Parathyroid adenoma (tissue), 2 donors: ENCODE results near the gene CD81.

Experiments used
- H2AFZ ChIP-seq: fragments of 300-600 bp; sonication (generic); one replicate; pipeline ENCODE4 v1.7.0; 2017; ENCODE audit warnings: antibody characterized with exemption, mild to moderate bottlenecking
- H3K27ac ChIP-seq: fragments of 300-600 bp; sonication (generic); one replicate; pipeline ENCODE4 v1.7.0; 2017
- H3K27me3 ChIP-seq: fragments of 300-600 bp; sonication (generic); one replicate; pipeline ENCODE4 v1.7.0; 2017; ENCODE audit warnings: low read length; ENCODE audit not compliant: control insufficient read depth, insufficient read depth
- H3K36me3 ChIP-seq: fragments of 300-600 bp; sonication (generic); one replicate; pipeline ENCODE4 v1.7.0; 2017; ENCODE audit warnings: low read length; ENCODE audit not compliant: control insufficient read depth, insufficient read depth
- H3K4me1 ChIP-seq: fragments of 300-600 bp; sonication (generic); one replicate; pipeline ENCODE4 v1.7.0; 2017; ENCODE audit warnings: control low read depth
- H3K4me2 ChIP-seq: fragments of 300-600 bp; sonication (generic); one replicate; pipeline ENCODE4 v1.7.0; 2017; ENCODE audit warnings: low read length
- H3K4me3 ChIP-seq: fragments of 300-600 bp; sonication (generic); one replicate; pipeline ENCODE4 v1.7.0; 2017; ENCODE audit warnings: low read depth, low read length
- H3K79me2 ChIP-seq: fragments of 300-600 bp; sonication (generic); one replicate; pipeline ENCODE4 v1.7.0; 2017; ENCODE audit warnings: control low read depth
- H3K9ac ChIP-seq: fragments of 300-600 bp; sonication (generic); one replicate; pipeline ENCODE4 v1.7.0; 2017; ENCODE audit warnings: mild to moderate bottlenecking
- H3K9me3 ChIP-seq: fragments of 300-600 bp; sonication (generic); one replicate; pipeline ENCODE4 v1.7.0; 2017; ENCODE audit warnings: low read length; ENCODE audit not compliant: control insufficient read depth
- TF ChIP-seq, protein P1 (sequence below): fragments of 300-600 bp; sonication (generic); IDR thresholded peaks from one replicate; pipeline ENCODE4 v1.7.0; 2017; ENCODE audit warnings: antibody characterized with exemption, mild to moderate bottlenecking
- donor health status: primary hyperparathyroidism.

The CD81 gene

GRCh38 chr11:2368178-2368850 lies 8.8 kb upstream of the CD81 start:
- H2AFZ ChIP-seq, result no peak overlapping the region
- no peaks in the 10 kb centered on the region for H3K4me1 ChIP-seq
- no peaks in the 10 kb centered on the region for H3K79me2 ChIP-seq
- no peaks in the 10 kb centered on the region for H3K36me3 ChIP-seq
- no peak overlapping the region for H3K9ac ChIP-seq
- H3K9me3 ChIP-seq, result no peaks in the 10 kb centered on the region
- no peak overlapping the region for H3K4me3 ChIP-seq
- no peak overlapping the region for H3K27ac ChIP-seq
- H3K27me3 ChIP-seq, result no peaks in the 10 kb centered on the region
- TF ChIP-seq, protein P1, sequence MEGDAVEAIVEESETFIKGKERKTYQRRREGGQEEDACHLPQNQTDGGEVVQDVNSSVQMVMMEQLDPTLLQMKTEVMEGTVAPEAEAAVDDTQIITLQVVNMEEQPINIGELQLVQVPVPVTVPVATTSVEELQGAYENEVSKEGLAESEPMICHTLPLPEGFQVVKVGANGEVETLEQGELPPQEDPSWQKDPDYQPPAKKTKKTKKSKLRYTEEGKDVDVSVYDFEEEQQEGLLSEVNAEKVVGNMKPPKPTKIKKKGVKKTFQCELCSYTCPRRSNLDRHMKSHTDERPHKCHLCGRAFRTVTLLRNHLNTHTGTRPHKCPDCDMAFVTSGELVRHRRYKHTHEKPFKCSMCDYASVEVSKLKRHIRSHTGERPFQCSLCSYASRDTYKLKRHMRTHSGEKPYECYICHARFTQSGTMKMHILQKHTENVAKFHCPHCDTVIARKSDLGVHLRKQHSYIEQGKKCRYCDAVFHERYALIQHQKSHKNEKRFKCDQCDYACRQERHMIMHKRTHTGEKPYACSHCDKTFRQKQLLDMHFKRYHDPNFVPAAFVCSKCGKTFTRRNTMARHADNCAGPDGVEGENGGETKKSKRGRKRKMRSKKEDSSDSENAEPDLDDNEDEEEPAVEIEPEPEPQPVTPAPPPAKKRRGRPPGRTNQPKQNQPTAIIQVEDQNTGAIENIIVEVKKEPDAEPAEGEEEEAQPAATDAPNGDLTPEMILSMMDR, result no peak
- H3K4me2 ChIP-seq, result no peak overlapping the region

GRCh38 chr11:2368851-2369180 lies 8.3 kb upstream of the CD81 start:
- H3K27ac ChIP-seq, result no peak overlapping the region
- no peaks in the 10 kb centered on the region for H3K4me1 ChIP-seq
- no peaks in the 10 kb centered on the region for H3K36me3 ChIP-seq
- no peak overlapping the region for H3K4me3 ChIP-seq
- TF ChIP-seq, protein P1, result no peak
- no peaks in the 10 kb centered on the region for H3K27me3 ChIP-seq
- no peak overlapping the region for H2AFZ ChIP-seq
- H3K9ac ChIP-seq, result no peak overlapping the region
- no peaks in the 10 kb centered on the region for H3K79me2 ChIP-seq
- H3K9me3 ChIP-seq, result no peaks in the 10 kb centered on the region
- H3K4me2 ChIP-seq, result no peak overlapping the region

GRCh38 chr11:2369320-2369719 lies 7.8 kb upstream of the CD81 start:
- H3K9me3 ChIP-seq, result no peaks in the 10 kb centered on the region
- H3K79me2 ChIP-seq, result no peaks in the 10 kb centered on the region
- H3K4me1 ChIP-seq, result no peaks in the 10 kb centered on the region
- H3K4me3 ChIP-seq, result no peak overlapping the region
- H3K27ac ChIP-seq, result no peak overlapping the region
- no peak overlapping the region for H3K9ac ChIP-seq
- no peaks in the 10 kb centered on the region for H3K27me3 ChIP-seq
- no peaks in the 10 kb centered on the region for H3K36me3 ChIP-seq
- no peak overlapping the region for H3K4me2 ChIP-seq
- TF ChIP-seq, protein P1, result no peak
- no peak overlapping the region for H2AFZ ChIP-seq

DNA sequence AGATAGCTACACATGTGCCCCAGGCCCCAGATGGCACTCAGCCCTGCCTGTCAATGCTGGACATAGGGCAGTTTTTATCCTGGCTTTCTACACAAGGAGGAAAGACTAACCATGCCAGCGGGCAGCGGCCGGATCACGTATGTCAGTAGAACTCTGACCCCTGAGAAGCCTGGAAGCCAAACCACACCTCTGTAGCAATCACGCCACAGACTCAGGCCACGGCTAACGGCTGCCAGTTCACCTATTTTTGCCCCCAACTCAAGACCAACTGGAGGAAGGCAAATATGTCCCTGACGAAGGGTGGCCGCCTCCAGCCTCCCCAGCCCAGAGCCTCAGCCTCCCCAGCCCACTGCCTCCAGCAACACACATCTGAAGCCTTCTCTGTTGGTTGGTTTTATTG lies 7.2 kb upstream of the CD81 start:
- Histone ChIP-seq H3K4me2 (no peak overlapping the region), H3K9me3 (no peaks in the 10 kb centered on the region), H3K9ac (no peak overlapping the region), H3K4me3 (no peak overlapping the region), H3K27me3 (no peaks in the 10 kb centered on the region), H3K79me2 (no peaks in the 10 kb centered on the region), H3K4me1 (no peaks in the 10 kb centered on the region), H3K27ac (no peak overlapping the region), H2AFZ (no peak overlapping the region), H3K36me3 (no peaks in the 10 kb centered on the region)
- TF ChIP-seq, protein P1, result no peak

GRCh38 chr11:2374456-2375201 lies 2.5 kb upstream of the CD81 start:
- H3K4me2 ChIP-seq, result no peak overlapping the region
- no peaks in the 10 kb centered on the region for H3K4me1 ChIP-seq
- H3K36me3 ChIP-seq, result no peaks in the 10 kb centered on the region
- H2AFZ ChIP-seq, result no peak overlapping the region
- H3K79me2 ChIP-seq, result peaks cover 11% of the 10 kb centered on the region
- no peak overlapping the region for H3K27ac ChIP-seq
- no peaks in the 10 kb centered on the region for H3K9me3 ChIP-seq
- TF ChIP-seq, protein P1, result no peak
- H3K9ac ChIP-seq, result no peak overlapping the region
- no peak overlapping the region for H3K4me3 ChIP-seq
- H3K27me3 ChIP-seq, result no peaks in the 10 kb centered on the region
